K562 (cell line): ENCODE measurements around the gene SLC2A4. TPM values are rescaled to one million over a fixed set of nuclear protein-coding genes. Genes with fewer than 3 reads are reported as not detected.
A peak's percentile ranks its signal among the peaks of the same experiment; 100 is the strongest.

Experiments
- RBM34 ChIP-seq: fragments of 200-400 bp; formaldehyde crosslinking; IDR thresholded peaks from 2 replicates; pipeline ENCODE4 v1.6.1; 2018; ENCODE audit warnings: low read length, borderline replicate concordance; ENCODE audit not compliant: insufficient read depth
- polyA plus RNA-seq, 8 experiments: library from polyadenylated mRNA; depleted of rRNA in 4 of 8; stranded (reverse) in 5 of 8; unstranded in 3 of 8; fragments of >200 nt; fragmentation: Nextera tagmentation in 2 of 8; fragmentation: Illumina TruSeq in 1 of 8; extraction: Ambion mirVana in 2 of 8; extraction: Trizol in 1 of 8; gene quantifications; 2 replicates each; pipeline versions ENCODE4 v1.2.1 to v1.2.3, GENCODE V29; 2011 to 2014; ENCODE audit warnings: inconsistent platforms in 1 of 8, missing spikeins in 1 of 8
- total RNA-seq, 7 experiments: library from RNA; depleted of rRNA in 6 of 7; stranded (reverse); fragments of >200 nt in 6 of 7; fragmentation: Illumina TruSeq in 2 of 7; extraction: Trizol in 2 of 7; gene quantifications; 2 replicates each; pipeline versions ENCODE4 v1.2.1 to v1.2.3, GENCODE V29; 2011 to 2021; ENCODE audit warnings: low replicate concordance in 1 of 7
- TF ChIP-seq, protein P1 (sequence below): fragments of 200-800 bp; sonication (Bioruptor generic); IDR thresholded peaks from 2 replicates; pipeline ENCODE4 v1.6.1; 2016; ENCODE audit warnings: missing genetic modification characterization, missing compliant biosample characterization
- TF ChIP-seq, protein P2 (sequence below), 3 experiments: fragments of 200-800 bp in 1 of 3; sonication (Bioruptor generic) in 1 of 3; sonication (generic) in 1 of 3; formaldehyde crosslinking in 1 of 3; IDR thresholded peaks; 2 replicates each; pipeline versions ENCODE4 v1.6.1 to v1.8.0; 2016 to 2022; ENCODE audit warnings: mild to moderate bottlenecking in 2 of 3, missing compliant biosample characterization in 2 of 3, missing genetic modification characterization in 2 of 3, missing genetic modification reagents in 1 of 3

Gene SLC2A4
- total and polyA plus RNA-seq, 9 of the 15 experiments (the other 6 are each of a cell fraction or from before 2014, with no cell fraction given), result 0.74 to 3.5 (median 1.6) TPM

DNA sequence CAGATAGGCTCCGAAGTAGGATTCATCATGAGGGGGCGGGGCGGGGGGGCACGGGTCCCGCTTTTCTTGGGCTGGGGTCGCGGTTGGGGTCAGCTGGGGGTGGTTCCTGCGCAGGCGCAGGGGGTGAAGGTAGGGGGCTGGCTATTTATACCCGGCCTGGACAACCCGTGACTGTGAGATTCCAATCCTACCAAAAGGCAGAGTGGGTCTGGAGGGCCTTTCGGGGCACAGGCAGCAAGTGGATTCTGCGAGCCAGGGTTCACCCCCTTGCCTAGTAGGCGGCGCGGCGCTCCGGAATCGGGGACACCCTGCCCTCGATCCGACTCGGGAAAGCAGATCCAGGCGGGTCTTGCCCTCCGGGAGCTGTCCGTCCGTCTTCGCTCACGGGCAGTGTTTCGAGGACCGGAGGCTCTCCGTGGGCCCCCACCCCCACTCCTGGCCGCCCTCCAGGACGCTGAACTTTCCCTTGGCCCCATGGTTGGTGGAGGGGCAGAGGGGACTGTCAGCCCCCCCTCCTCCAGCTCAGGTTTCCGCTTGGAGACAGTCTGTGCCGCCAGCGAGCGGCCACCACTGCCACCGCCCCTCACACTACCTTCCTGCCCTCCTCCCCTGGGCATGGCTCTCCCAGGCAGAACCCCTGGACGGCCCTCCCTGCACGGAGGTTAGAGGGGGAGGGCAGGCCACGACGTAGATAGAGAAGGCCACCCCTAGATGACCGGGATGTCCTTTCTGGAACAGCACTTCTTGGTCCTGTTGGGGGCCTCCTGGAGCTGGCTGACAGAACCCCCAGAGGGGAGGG lies 634 bp downstream of the SLC2A4 start (continued):
- TF ChIP-seq, protein P1, sequence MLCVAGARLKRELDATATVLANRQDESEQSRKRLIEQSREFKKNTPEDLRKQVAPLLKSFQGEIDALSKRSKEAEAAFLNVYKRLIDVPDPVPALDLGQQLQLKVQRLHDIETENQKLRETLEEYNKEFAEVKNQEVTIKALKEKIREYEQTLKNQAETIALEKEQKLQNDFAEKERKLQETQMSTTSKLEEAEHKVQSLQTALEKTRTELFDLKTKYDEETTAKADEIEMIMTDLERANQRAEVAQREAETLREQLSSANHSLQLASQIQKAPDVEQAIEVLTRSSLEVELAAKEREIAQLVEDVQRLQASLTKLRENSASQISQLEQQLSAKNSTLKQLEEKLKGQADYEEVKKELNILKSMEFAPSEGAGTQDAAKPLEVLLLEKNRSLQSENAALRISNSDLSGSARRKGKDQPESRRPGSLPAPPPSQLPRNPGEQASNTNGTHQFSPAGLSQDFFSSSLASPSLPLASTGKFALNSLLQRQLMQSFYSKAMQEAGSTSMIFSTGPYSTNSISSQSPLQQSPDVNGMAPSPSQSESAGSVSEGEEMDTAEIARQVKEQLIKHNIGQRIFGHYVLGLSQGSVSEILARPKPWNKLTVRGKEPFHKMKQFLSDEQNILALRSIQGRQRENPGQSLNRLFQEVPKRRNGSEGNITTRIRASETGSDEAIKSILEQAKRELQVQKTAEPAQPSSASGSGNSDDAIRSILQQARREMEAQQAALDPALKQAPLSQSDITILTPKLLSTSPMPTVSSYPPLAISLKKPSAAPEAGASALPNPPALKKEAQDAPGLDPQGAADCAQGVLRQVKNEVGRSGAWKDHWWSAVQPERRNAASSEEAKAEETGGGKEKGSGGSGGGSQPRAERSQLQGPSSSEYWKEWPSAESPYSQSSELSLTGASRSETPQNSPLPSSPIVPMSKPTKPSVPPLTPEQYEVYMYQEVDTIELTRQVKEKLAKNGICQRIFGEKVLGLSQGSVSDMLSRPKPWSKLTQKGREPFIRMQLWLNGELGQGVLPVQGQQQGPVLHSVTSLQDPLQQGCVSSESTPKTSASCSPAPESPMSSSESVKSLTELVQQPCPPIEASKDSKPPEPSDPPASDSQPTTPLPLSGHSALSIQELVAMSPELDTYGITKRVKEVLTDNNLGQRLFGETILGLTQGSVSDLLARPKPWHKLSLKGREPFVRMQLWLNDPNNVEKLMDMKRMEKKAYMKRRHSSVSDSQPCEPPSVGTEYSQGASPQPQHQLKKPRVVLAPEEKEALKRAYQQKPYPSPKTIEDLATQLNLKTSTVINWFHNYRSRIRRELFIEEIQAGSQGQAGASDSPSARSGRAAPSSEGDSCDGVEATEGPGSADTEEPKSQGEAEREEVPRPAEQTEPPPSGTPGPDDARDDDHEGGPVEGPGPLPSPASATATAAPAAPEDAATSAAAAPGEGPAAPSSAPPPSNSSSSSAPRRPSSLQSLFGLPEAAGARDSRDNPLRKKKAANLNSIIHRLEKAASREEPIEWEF (CRISPR knock-in tag), result no peak
- no peak for TF ChIP-seq RBM34
- TF ChIP-seq, protein P2, sequence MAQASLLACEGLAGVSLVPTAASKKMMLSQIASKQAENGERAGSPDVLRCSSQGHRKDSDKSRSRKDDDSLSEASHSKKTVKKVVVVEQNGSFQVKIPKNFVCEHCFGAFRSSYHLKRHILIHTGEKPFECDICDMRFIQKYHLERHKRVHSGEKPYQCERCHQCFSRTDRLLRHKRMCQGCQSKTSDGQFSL (CRISPR knock-in tag; IDR thresholded peaks at IDR 0.05), result peak; percentile 72
- TF ChIP-seq, protein P2 (tag; IDR thresholded peaks at IDR 0.05), result no peak
